ENCODE measurements around the gene ATG4B. TPM values are rescaled to one million over a fixed set of nuclear protein-coding genes. Genes with fewer than 3 reads are reported as not detected.

The ATG4B gene
- total RNA-seq, 4 donors from 2014 or later, result 58.5 to 129 (median 86.2) TPM

- DNase-seq, result no peak
- H3K9me3 ChIP-seq, result no peaks in the 10 kb centered on the region
- WGBS, 2 donors, result 82 to 91% methylated on average over 15 to 16 of the region's 21 CpGs
- peaks cover 19 to 42% of the 10 kb centered on the region in 2 donors for H3K36me3 ChIP-seq
- H3K27me3 ChIP-seq, result no peaks in the 10 kb centered on the region
- intact Hi-C loops (cut with DNase I), result no loop called here
- no peaks in the 10 kb centered on the region for H3K4me1 ChIP-seq
- TF ChIP-seq CTCF (IDR thresholded peaks at IDR 0.05) (no peak), POLR2A (IDR thresholded peaks at IDR 0.05) (no peak)
- H3K27ac ChIP-seq, result no peak overlapping the region
- no peak overlapping the region for H3K4me3 ChIP-seq (replicated peaks in 1 of 3)
Measured at GRCh38 chr2:241673797-241674725, 36.6 kb downstream of the ATG4B start.

GRCh38 chr2:241675885-241676284 lies 38.4 kb downstream of the ATG4B start:
- DNase-seq, result no peak
- no peaks in the 10 kb centered on the region for H3K27me3 ChIP-seq
- no peak overlapping the region for H3K4me3 ChIP-seq (replicated peaks in 1 of 3)
- no peaks in the 10 kb centered on the region for H3K4me1 ChIP-seq
- no peaks in the 10 kb centered on the region for H3K9me3 ChIP-seq
- H3K27ac ChIP-seq, result no peak overlapping the region
- peaks cover 9 to 31% of the 10 kb centered on the region in 2 donors for H3K36me3 ChIP-seq
- TF ChIP-seq CTCF (IDR thresholded peaks at IDR 0.05) (no peak), POLR2A (IDR thresholded peaks at IDR 0.05) (no peak)
- 85 to 86% methylated on average over 4 to 8 of the region's 17 CpGs for WGBS, 2 donors
- intact Hi-C loops (cut with DNase I), result no loop called here

- H3K36me3 ChIP-seq, result peaks cover 6 to 23% of the 10 kb centered on the region in 2 donors
- intact Hi-C loops (cut with DNase I), result no loop called here
- H3K4me3 ChIP-seq (replicated peaks in 1 of 3), result no peak overlapping the region
- no peaks in the 10 kb centered on the region for H3K9me3 ChIP-seq
- 95 to 96% methylated on average over 14 to 15 of the region's 17 CpGs for WGBS, 2 donors
- H3K27me3 ChIP-seq, result no peaks in the 10 kb centered on the region
- DNase-seq, result no peak
- no peaks in the 10 kb centered on the region for H3K4me1 ChIP-seq
- H3K27ac ChIP-seq, result no peak overlapping the region
- TF ChIP-seq POLR2A (IDR thresholded peaks at IDR 0.05), result no peak
- no peak for TF ChIP-seq CTCF (IDR thresholded peaks at IDR 0.05)
Measured at GRCh38 chr2:241676665-241677064, 39.2 kb downstream of the ATG4B start.

GRCh38 chr2:241677392-241677791 lies 39.9 kb downstream of the ATG4B start:
- Histone ChIP-seq H3K4me3 (replicated peaks in 1 of 3) (no peak overlapping the region), H3K9me3 (no peaks in the 10 kb centered on the region), H3K27me3 (no peaks in the 10 kb centered on the region), H3K27ac (no peak overlapping the region), H3K36me3 (peaks cover 2 to 16% of the 10 kb centered on the region in 2 donors), H3K4me1 (no peaks in the 10 kb centered on the region)
- intact Hi-C loops (cut with DNase I), result no loop called here
- no peak for TF ChIP-seq CTCF (IDR thresholded peaks at IDR 0.05)
- TF ChIP-seq POLR2A (IDR thresholded peaks at IDR 0.05), result no peak
- WGBS, 2 donors, result 94 to 96% methylated on average over 24 of the region's 24 CpGs
- DNase-seq, result no peak

- WGBS, 2 donors, result 93 to 94% methylated on average over 18 of the region's 18 CpGs
- Histone ChIP-seq H3K27me3 (no peaks in the 10 kb centered on the region), H3K4me1 (no peaks in the 10 kb centered on the region), H3K36me3 (peaks cover 0 to 11% of the 10 kb centered on the region in 2 donors), H3K9me3 (no peaks in the 10 kb centered on the region), H3K27ac (no peak overlapping the region), H3K4me3 (replicated peaks in 1 of 3) (no peak overlapping the region)
- TF ChIP-seq POLR2A (IDR thresholded peaks at IDR 0.05) (no peak), CTCF (IDR thresholded peaks at IDR 0.05) (no peak)
- DNase-seq, result no peak
- intact Hi-C loops (cut with DNase I), result no loop called here
Measured at GRCh38 chr2:241678307-241678706, 40.8 kb downstream of the ATG4B start.

Data from thyroid gland (tissue), 4 donors.